ENCODE measurements around the gene SPNS3. TPM values are rescaled to one million over a fixed set of nuclear protein-coding genes. Genes with fewer than 3 reads are reported as not detected.

SPNS3 gene, protein sequence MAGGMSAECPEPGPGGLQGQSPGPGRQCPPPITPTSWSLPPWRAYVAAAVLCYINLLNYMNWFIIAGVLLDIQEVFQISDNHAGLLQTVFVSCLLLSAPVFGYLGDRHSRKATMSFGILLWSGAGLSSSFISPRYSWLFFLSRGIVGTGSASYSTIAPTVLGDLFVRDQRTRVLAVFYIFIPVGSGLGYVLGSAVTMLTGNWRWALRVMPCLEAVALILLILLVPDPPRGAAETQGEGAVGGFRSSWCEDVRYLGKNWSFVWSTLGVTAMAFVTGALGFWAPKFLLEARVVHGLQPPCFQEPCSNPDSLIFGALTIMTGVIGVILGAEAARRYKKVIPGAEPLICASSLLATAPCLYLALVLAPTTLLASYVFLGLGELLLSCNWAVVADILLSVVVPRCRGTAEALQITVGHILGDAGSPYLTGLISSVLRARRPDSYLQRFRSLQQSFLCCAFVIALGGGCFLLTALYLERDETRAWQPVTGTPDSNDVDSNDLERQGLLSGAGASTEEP
- 1 to 10 TPM in 1 of 2 donors, under 1 TPM in 1; 0.90 to 1.0 TPM for total RNA-seq

DNA sequence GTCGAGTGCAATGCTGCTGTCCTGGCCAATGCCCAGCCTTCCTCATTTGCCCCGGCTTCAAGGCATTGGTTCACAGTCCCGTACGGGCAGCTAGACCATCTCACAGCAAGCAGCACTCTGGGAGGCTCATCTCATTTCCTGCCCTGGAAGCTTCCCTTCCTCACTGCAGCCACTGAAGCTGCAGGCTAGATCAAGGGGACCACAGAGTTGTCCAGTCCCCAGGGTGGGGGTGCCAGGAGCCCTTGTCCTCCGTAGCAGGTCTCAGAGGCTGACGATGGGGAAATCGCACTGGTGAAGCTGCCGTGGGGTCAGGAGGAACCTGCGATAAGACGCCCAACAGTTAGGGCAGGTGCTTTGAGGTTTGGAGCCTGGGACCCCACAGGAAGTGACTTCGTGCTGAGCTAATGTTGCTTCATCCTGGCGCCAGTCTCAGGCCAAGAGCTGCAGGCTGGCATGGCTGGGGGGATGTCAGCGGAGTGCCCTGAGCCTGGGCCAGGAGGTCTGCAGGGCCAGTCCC, at the start of gene SPNS3:
Gene SPNS3 (plus strand): TSS at position 426 of the 517 bp plus-strand sequence. CDS start 28 bp downstream, at position 454.
- no peaks in the 10 kb centered on the region for H3K9me3 ChIP-seq
- no peaks in the 10 kb centered on the region for H3K4me1 ChIP-seq
- no peak within 1 kb of the TSS for H3K27ac ChIP-seq
- H3K9ac ChIP-seq (ENCODE audit: low read depth in 2 of 2, low read length in 2 of 2): no peak within 1 kb of the TSS
- intact Hi-C loops (cut with DNase I): no loop called here
- no peak for DNase-seq
- H3K4me3 ChIP-seq: no peak within 1 kb of the TSS
- TF ChIP-seq, protein P1, sequence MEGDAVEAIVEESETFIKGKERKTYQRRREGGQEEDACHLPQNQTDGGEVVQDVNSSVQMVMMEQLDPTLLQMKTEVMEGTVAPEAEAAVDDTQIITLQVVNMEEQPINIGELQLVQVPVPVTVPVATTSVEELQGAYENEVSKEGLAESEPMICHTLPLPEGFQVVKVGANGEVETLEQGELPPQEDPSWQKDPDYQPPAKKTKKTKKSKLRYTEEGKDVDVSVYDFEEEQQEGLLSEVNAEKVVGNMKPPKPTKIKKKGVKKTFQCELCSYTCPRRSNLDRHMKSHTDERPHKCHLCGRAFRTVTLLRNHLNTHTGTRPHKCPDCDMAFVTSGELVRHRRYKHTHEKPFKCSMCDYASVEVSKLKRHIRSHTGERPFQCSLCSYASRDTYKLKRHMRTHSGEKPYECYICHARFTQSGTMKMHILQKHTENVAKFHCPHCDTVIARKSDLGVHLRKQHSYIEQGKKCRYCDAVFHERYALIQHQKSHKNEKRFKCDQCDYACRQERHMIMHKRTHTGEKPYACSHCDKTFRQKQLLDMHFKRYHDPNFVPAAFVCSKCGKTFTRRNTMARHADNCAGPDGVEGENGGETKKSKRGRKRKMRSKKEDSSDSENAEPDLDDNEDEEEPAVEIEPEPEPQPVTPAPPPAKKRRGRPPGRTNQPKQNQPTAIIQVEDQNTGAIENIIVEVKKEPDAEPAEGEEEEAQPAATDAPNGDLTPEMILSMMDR (IDR thresholded peaks at IDR 0.05): no peak
- H3K27me3 ChIP-seq: no peaks in the 10 kb centered on the region
- H3K36me3 ChIP-seq: no peaks in the 10 kb centered on the region

DNA sequence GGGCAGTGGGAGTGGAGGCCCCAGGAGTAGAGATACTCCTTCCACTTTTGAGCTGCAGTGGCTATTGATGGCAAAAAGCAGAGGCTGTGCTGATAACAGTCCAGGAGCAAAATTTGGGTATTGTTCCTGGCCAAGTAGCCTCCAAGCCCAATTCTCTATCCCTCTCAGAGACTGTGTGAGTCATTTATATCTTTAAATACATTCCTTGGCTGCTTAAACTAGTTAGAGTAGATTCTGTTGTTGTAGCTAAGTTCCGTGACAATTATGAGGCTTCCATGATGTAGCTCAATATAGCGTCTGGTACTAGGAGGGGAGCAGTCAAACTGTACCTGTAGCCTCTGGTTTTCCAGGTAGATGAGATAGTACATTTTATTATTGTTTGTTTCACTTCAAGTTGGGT, 47.3 kb upstream of the SPNS3 start:
- no peaks in the 10 kb centered on the region for H3K36me3 ChIP-seq
- intact Hi-C loops (cut with DNase I): no loop called here
- H3K9me3 ChIP-seq: no peaks in the 10 kb centered on the region
- H3K27ac ChIP-seq: no peak overlapping the region
- TF ChIP-seq, protein P1 (IDR thresholded peaks at IDR 0.05): no peak
- H3K9ac ChIP-seq (ENCODE audit: low read depth in 2 of 2, low read length in 2 of 2): no peak overlapping the region
- no peaks in the 10 kb centered on the region for H3K27me3 ChIP-seq
- DNase-seq: no peak
- H3K4me1 ChIP-seq: no peaks in the 10 kb centered on the region
- H3K4me3 ChIP-seq: no peak overlapping the region

DNA sequence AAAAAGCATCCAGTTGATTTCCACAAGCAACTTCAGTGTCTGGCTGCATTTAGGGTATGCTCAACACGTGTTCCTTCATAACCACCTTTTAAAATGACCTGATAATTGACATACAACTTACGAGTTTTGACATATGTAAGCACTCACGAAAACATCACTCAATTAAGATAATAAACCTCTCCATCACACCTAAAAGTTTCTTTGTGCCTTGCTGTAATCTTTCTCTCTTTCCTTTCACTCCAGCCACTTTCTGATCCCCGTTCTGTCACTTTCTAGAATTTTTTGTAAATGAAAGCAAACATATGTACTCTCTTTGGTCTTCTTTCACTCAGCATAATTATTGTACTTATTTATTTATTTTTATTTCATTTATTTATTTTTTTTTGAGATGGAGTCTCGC, 46.6 kb upstream of the SPNS3 start:
- H3K4me3 ChIP-seq: no peak overlapping the region

DNA sequence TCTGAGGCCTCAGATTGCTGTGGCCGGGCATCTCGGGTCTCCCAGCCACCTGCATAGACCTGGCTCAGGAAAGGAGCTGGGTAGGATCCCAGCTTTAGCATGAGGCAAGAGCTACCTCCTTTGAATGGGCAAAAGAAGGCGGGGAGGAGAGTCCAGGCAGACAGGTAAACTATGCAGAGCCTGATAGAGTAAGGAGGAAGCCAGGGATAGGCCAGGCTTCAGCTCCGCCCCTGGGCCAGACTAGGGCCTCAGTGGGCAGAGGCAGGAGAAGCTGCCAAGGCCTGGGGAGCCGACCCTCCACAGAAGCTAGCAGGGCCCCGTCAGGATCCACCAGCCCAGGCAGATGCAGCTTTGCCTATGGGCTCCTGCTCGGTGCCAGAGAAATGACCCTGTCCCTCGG, 44.7 kb upstream of the SPNS3 start:
- H3K9ac ChIP-seq (ENCODE audit: low read depth in 2 of 2, low read length in 2 of 2): no peak overlapping the region
- no peaks in the 10 kb centered on the region for H3K36me3 ChIP-seq
- H3K4me1 ChIP-seq: no peaks in the 10 kb centered on the region
- intact Hi-C loops (cut with DNase I): no loop called here
- H3K27me3 ChIP-seq: no peaks in the 10 kb centered on the region
- H3K27ac ChIP-seq: no peak overlapping the region
- H3K9me3 ChIP-seq: no peaks in the 10 kb centered on the region
- H3K4me3 ChIP-seq: no peak overlapping the region
- TF ChIP-seq, protein P1 (IDR thresholded peaks at IDR 0.05): no peak
- DNase-seq: no peak

More for the DNA sequence above, 46.6 kb upstream of the SPNS3 start:
- no peak overlapping the region for H3K9ac ChIP-seq (ENCODE audit: low read depth in 2 of 2, low read length in 2 of 2)
- TF ChIP-seq, protein P1 (IDR thresholded peaks at IDR 0.05): no peak
- H3K9me3 ChIP-seq: no peaks in the 10 kb centered on the region
- no peaks in the 10 kb centered on the region for H3K36me3 ChIP-seq
- DNase-seq: no peak
- H3K27me3 ChIP-seq: no peaks in the 10 kb centered on the region
- no peak overlapping the region for H3K27ac ChIP-seq
- intact Hi-C loops (cut with DNase I): no loop called here
- no peaks in the 10 kb centered on the region for H3K4me1 ChIP-seq

DNA sequence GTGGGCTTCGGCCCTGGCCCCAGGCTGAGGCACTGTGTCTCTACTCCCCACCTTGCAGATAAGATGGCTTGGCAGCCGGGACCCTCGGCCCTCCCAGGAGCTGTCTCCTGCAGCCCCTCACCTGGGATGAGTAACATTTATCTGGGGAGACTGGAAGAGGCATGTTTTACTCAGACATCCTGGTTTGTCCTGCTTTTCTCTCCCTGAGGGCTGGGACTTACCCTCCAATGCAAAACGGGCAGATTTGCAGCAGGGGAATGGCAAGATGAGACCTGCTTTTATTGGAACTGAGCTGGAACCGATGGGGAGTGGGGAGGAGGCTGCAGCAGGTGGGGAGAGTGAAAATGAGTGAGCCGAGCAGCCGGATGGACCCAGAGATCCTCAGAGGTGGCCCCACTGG, 39.9 kb upstream of the SPNS3 start:
- Histone ChIP-seq H3K36me3 (no peaks in the 10 kb centered on the region), H3K27me3 (no peaks in the 10 kb centered on the region), H3K9me3 (no peaks in the 10 kb centered on the region), H3K4me1 (no peaks in the 10 kb centered on the region), H3K9ac (ENCODE audit: low read depth in 2 of 2, low read length in 2 of 2) (no peak overlapping the region), H3K4me3 (no peak overlapping the region), H3K27ac (no peak overlapping the region)
- no peak for DNase-seq
- TF ChIP-seq, protein P1 (IDR thresholded peaks at IDR 0.05): no peak
- intact Hi-C loops (cut with DNase I): no loop called here
